Lower lobe of right lung (tissue), 2 donors: ENCODE results near the gene RARG. TPM values are rescaled to one million over a fixed set of nuclear protein-coding genes. Genes with fewer than 3 reads are reported as not detected.

Source experiments
- ATAC-seq, 2 donors: fragments of 200-7000 bp; cut with Tn5 transposase; one replicate each; pipeline ENCODE4 v1.9.1; 2020 to 2022; ENCODE audit warnings: mild to moderate bottlenecking in 2 of 2, moderate library complexity in 2 of 2
- DNase-seq: peaks from one replicate; pipeline ENCODE4 v3.0.0-alpha.2; 2020
- H3K27ac ChIP-seq: fragments of 200-600 bp; one replicate; pipeline ENCODE4 v1.8.0; 2022
- H3K27me3 ChIP-seq: fragments of 200-600 bp; one replicate; pipeline ENCODE4 v1.8.0; 2022; ENCODE audit warnings: low read depth
- H3K36me3 ChIP-seq: fragments of 200-600 bp; one replicate; pipeline ENCODE4 v1.8.0; 2022; ENCODE audit warnings: mild to moderate bottlenecking
- H3K4me1 ChIP-seq: fragments of 200-600 bp; one replicate; pipeline ENCODE4 v1.8.0; 2022
- H3K4me3 ChIP-seq: fragments of 200-600 bp; one replicate; pipeline ENCODE4 v1.8.0; 2022; ENCODE audit warnings: mild to moderate bottlenecking
- H3K9me3 ChIP-seq: fragments of 200-600 bp; one replicate; pipeline ENCODE4 v1.8.0; 2022
- CTCF ChIP-seq: fragments of 200-600 bp; IDR thresholded peaks from one replicate; pipeline ENCODE4 v1.8.0; 2022; ENCODE audit warnings: antibody characterized with exemption, mild to moderate bottlenecking
- intact Hi-C: fragments of 100-400 bp; cut with DNase I; formaldehyde crosslinking; loops from one replicate; pipeline ENCODE4 v1.11.0; 2022
- total RNA-seq: library from RNA; stranded (reverse); fragmentation: NEBNext Ultra II Directional; extraction: Animal tissue kit (Norgen Biotek cat#: 25700); gene quantifications from one replicate; pipeline ENCODE4 v1.2.1, GENCODE V29; 2021
- donor health status: DM: no; HTN: yes; CAD: no; lungs with severe emphysema.

The RARG gene
- total RNA-seq, 1 donor from 2014 or later, result 30.1 TPM

GRCh38 chr12:53217051-53217930 is 14.7 kb downstream of the RARG start:
- ATAC-seq (no peak), DNase-seq (peak; percentile 73)
- peaks cover 32% of the 10 kb centered on the region for H3K36me3 ChIP-seq
- no peaks in the 10 kb centered on the region for H3K27me3 ChIP-seq
- H3K4me1 ChIP-seq, result peaks cover 72% of the 10 kb centered on the region
- intact Hi-C loops, result no loop called here
- peak overlapping the region; percentile 95 for H3K27ac ChIP-seq
- H3K4me3 ChIP-seq, result peak overlapping the region; percentile 77
- TF ChIP-seq CTCF, result no peak
- no peaks in the 10 kb centered on the region for H3K9me3 ChIP-seq

- no peak overlapping the region for H3K4me3 ChIP-seq
- TF ChIP-seq CTCF, result no peak
- H3K36me3 ChIP-seq, result peaks cover 50% of the 10 kb centered on the region
- ATAC-seq (no peak), DNase-seq (no peak)
- H3K4me1 ChIP-seq, result peaks cover 67% of the 10 kb centered on the region
- intact Hi-C loops, result no loop called here
- H3K27me3 ChIP-seq, result no peaks in the 10 kb centered on the region
- no peaks in the 10 kb centered on the region for H3K9me3 ChIP-seq
- H3K27ac ChIP-seq, result peak overlapping the region; percentile 95
Measured at GRCh38 chr12:53215497-53215896, 16.5 kb downstream of the RARG start.

- no peak for ATAC-seq
- Histone ChIP-seq H3K9me3 (no peaks in the 10 kb centered on the region), H3K4me1 (peaks cover 67% of the 10 kb centered on the region), H3K27me3 (no peaks in the 10 kb centered on the region), H3K4me3 (peak overlapping the region; percentile 6), H3K27ac (peak overlapping the region; percentile 95), H3K36me3 (peaks cover 53% of the 10 kb centered on the region)
- no peak for TF ChIP-seq CTCF
- no peak for DNase-seq
- intact Hi-C loops, result loop anchor here (5.0 kb wide), 1 partner anchor 72 kb away; no protein-coding TSS in a partner anchor
Measured at GRCh38 chr12:53214687-53215455, 17.1 kb downstream of the RARG start.

- no peaks in the 10 kb centered on the region for H3K9me3 ChIP-seq
- H3K27ac ChIP-seq, result peak overlapping the region; percentile 95
- TF ChIP-seq CTCF, result no peak
- H3K27me3 ChIP-seq, result no peaks in the 10 kb centered on the region
- no peak for ATAC-seq
- H3K4me1 ChIP-seq, result peaks cover 69% of the 10 kb centered on the region
- peaks cover 53% of the 10 kb centered on the region for H3K36me3 ChIP-seq
- intact Hi-C loops, result loop anchor here (5.0 kb wide), 1 partner anchor 73 kb away; no protein-coding TSS in a partner anchor
- DNase-seq, result no peak
- H3K4me3 ChIP-seq, result peak overlapping the region; percentile 6
Measured at GRCh38 chr12:53214221-53214620, 17.8 kb downstream of the RARG start.

GRCh38 chr12:53213348-53213747 is 18.7 kb downstream of the RARG start:
- intact Hi-C loops, result loop anchor here (5.0 kb wide), 1 partner anchor 74 kb away; no protein-coding TSS in a partner anchor
- Histone ChIP-seq H3K36me3 (peaks cover 53% of the 10 kb centered on the region), H3K27ac (no peak overlapping the region), H3K4me3 (no peak overlapping the region), H3K27me3 (no peaks in the 10 kb centered on the region), H3K4me1 (peaks cover 69% of the 10 kb centered on the region), H3K9me3 (no peaks in the 10 kb centered on the region)
- TF ChIP-seq CTCF, result peak; percentile 92
- ATAC-seq (peak; percentile 77 to 79), DNase-seq (peak; percentile 90)
